GM19324 (cell line): ENCODE data around the gene SYTL2.
"Not testable (repeated sequence)": the region's sequence is repeated elsewhere in the genome, so short reads cannot be mapped to it uniquely, and the experiment has no call there.

ENCODE experiments used
- ATAC-seq: cut with Tn5 transposase; IDR thresholded peaks from one replicate; pipeline ENCODE4 v1.9.1; 2021; ENCODE audit warnings: mild to moderate bottlenecking, moderate library complexity; ENCODE audit not compliant: unreplicated experiment, low FRiP score

Gene SYTL2

DNA sequence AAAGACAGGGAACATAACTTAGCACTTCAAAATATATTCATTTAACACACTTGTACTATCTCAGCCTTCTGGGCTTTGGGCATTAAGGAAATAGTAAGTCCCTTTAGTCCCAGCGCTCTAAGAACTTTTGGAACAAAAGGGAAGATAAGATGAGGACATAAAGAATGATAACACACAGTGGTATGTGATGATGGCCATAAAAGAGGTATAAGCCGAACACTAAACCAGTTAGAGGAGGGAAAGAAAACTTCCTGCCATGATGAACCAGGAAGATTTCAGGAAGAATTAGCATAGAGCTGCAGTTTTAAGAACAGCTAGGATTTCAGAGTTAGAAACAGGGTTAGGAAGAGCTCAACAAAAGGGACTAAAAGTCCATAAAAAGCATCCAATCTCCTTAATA lies 11.8 kb downstream of the SYTL2 start:
- no peak for ATAC-seq

- ATAC-seq = no peak
Measured at GRCh38 chr11:85798361-85798760, 12.6 kb downstream of the SYTL2 start.

GRCh38 chr11:85795712-85796487 lies 15.0 kb downstream of the SYTL2 start:
- ATAC-seq = no peak

DNA sequence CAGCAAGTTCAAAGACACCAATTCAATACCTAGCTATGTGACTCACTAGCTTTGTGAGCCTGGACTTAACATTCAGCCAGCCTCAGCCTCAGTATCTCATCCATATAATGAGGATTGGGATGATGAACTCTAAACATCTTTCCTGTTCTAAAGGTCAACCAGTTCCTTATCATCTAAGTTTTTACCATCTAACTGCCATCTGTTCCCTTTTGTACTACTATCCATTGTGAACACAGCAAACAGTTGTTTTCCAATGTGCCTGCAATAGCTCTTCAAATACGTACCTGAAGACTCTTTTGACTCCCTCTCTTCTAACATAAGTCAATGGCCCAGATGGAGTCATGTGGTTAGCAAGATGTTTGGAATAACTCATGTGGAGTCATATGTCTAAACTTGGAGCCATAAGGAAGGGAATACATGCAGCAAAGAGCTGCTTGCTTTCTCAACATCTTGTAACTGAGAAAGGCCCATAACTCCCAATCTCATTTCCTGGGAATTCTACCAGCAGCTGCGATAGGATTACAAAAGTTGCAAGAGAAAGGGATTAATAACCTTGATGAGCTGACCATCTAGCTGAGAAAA lies 19.4 kb downstream of the SYTL2 start:
- ATAC-seq = no peak

DNA sequence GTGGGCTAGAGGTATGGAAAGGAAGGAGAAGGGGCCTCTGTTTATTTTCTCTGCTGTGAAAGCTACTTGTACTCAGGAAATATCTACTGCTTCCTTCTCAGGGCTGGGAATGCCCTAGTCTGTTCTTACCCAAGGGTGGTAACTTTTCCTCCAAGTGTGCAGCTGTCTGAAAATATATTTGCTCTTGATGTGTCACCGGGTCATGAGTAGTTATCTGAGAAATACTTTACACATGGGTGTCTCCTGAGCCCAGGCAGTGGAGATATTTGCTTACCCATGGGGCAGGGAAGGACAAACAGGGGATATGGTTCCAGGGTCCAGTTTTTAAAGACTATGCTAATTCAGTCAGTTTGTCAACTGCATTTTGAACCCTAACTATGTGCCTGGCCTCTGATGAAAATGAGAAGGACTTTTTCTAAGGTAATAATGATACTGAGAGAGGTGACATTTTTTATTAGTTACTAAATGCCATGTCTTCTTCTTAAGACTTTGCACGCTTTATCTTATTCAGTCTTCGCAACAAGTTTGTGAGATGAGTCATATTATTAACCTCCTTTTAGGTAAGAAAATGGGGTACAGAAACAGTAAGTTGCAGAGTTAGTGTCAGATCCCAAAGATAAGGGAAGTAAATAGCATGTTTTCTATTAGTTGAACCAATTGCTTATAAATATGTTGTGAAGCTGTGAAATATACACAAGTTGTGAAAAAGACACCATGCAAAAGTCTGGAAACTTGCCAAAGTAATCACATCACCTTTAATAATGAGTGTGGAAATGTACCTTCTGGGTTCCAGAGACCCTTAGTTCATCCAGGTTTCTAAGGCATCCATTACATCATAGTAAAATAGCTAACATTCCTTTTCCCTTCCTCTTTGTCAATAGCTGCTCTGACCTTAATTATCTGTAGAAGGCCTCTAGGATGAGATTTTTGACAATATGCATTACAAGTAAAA lies 22.9 kb downstream of the SYTL2 start:
- ATAC-seq = no peak

- no peak for ATAC-seq
Measured at GRCh38 chr11:85787168-85787567, 23.8 kb downstream of the SYTL2 start.

- no peak for ATAC-seq
Measured at GRCh38 chr11:85784480-85785265, 26.3 kb downstream of the SYTL2 start.

DNA sequence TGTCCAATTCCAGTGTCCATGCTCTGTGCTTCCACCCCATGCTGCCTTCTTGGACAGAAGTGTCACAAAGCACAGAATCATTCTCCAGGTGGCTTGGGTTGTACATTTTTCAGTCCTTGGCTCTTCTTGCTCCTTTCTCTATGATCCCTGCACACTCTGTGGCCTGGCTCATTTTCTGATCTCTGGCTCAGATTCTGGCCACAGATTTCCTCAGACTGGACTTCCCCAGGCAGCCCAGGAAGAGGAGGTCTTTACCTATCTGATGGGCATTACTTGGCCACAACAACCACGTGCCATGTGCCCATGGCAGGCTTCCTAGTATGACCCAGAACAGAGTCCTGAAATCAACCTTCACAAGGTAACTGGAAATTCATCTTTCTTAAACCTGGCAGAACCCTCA lies 27.2 kb downstream of the SYTL2 start:
- no peak for ATAC-seq

DNA sequence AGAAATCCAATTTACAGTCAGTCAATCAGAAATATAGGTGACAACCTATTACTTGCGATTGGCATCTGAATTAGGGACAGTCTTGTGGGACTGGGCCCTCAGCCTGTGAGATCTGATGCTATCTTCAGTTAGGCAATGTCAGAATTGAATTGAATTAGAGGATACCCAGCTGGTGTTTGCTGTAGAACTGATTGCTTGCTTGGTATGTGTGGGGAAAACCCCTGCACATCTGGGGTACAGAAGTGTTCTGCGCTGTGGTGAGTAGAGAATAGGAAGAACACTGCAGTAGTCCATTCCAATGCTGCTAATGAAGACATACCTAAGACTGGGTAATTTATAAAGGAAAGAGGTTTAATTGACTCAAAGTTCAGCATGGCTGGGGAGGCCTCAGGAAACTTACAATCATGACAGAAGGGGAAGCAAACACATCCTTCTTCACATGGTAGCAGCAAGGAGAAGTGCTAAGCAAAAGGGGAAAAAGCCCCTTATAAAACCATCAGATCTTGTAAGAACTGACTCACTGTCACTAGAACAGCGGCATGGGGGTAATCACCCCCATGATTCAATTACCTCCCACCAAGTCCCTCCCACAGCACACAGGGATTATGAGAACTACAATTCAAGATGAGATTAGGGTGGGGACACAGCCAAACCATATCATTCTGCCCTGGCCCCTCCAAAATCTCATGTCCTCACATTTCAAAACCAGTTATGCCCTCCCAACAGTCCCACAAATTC lies 30.0 kb downstream of the SYTL2 start:
- not testable (repeated sequence) for ATAC-seq

DNA sequence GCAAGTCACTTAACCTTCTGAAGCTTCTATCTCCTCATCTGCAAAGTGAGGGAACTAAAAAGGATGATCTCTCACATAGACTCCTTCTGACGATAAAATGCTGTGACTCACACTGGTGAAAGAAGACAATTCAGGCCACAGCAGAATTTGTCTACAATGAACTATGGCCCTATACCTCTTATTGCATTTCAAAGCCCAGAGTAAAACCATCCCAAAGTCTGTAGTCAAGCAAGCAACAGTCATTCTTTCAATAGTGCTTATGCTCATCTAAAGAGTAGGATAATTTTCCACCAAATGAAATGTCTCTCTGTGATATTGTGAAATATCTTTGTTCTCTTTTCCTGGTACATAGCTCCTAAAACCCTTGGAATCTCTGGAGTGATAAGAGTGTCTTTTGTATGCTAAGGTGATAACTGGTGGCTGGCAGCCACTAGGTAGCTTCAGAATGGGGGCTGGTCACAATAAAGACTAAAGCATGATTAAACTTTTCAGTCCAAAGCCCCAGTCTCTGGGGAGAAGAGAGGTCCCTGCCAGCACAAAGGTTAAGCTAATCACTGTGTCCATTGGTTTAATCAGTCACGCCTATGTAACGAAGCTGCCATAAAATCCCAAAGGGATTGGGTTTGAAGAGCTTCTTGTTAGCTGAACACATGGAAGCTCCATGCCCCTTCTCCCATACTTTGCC lies 30.8 kb downstream of the SYTL2 start:
- no peak for ATAC-seq

DNA sequence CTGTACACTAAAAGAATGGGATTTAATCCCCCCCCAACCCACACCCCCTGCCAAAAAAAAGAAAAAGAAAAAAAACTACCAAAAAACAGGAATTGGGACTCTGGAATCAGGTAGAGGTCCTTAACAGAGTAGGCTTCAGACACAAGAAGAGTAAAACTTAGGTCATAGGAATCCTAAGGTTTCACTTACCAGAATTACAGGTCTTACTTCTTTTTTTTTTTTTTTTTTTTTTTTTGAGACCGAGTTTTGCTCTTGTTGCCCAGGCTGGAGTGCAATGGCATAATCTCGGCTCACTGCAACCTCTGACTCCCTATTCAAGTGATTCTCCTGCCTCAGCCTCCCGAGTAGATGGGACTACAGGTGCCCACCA lies 33.4 kb downstream of the SYTL2 start:
- not testable (repeated sequence) for ATAC-seq

- ATAC-seq = no peak
Measured at GRCh38 chr11:85776951-85777602, 33.9 kb downstream of the SYTL2 start.

GRCh38 chr11:85774256-85775101 lies 36.5 kb downstream of the SYTL2 start:
- peak; percentile 70 for ATAC-seq

DNA sequence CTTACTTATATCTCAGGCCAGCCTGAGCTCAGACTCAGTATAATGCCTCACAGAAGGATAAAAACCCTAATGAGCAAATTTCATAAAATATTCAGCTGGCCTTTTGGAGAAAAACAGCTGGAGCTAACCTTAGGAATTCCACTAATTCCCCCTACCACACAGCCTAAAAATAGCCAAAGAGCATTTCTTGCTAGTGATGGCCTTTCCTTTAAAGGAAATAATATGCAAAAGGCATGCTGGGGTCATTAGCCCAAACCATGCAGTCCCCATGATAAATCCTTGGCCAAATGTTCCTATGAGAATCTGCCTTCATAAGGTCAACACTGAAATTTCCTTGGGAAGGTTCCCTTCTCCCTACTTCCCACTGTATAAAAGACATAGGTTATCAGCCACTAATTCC lies 38.2 kb downstream of the SYTL2 start:
- ATAC-seq = no peak

DNA sequence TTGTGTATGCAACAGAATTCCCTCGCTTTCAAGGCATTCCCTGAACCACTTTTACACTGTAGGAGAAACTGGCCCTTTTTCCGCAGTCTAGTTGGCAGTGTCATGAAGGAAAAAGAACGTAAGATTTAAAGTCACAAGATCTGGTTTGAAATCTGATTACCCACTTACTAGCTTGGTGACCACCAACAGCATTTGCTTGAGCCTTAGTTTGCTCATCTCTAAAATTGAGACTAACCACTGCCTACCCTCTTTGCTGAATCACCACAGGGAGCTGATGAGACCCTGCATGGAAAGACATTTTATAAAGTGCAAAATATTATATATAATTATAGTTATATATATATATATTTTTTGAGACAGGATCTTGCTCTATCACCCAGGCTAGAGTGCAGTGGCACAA lies 39.4 kb downstream of the SYTL2 start:
- ATAC-seq = no peak

DNA sequence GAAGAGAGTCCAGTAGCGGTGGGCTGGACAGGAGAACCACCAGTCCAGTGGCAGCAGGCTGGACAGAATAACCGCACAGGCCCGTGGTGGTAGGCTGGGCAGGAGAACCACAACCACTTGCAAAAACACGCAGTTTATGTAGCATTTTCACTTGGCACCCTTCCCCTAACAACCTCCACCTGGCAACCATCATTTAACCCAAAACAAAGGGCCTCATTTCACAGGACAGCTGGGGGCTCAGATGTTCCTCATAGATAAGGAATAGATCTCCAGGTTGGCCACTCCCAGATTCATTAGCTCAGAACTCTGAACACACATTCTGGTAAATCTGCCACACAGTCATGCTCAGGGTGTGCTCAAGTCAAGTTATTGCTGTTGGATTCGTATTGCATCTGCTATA lies 41.2 kb downstream of the SYTL2 start:
- ATAC-seq = no peak

GRCh38 chr11:85768473-85769146 lies 42.3 kb downstream of the SYTL2 start:
- no peak for ATAC-seq
